ENCODE data around the gene CAPN8.

- no peak for TF ChIP-seq POLR2AphosphoS5 (IDR thresholded peaks at IDR 0.05; ENCODE audit: low read depth, low read length)
- TF ChIP-seq TAF1 (IDR thresholded peaks at IDR 0.05; ENCODE audit: borderline replicate concordance, low read depth, low read length): no peak
Observed at GRCh38 chr1:223492044-223492443, 173.5 kb downstream of the CAPN8 start.
